ENCODE data around the gene KRT80.

- TF ChIP-seq CTCF (IDR thresholded peaks at IDR 0.05), result no peak
- TF ChIP-seq POLR2A (IDR thresholded peaks at IDR 0.05), result peak; percentile 42
Observed at GRCh38 chr12:52191841-52192791, at the start of gene KRT80.
